Activated T-helper 1 cell treated with anti-CD3 and anti-CD28 coated beads, Interleukin-12 subunit alpha, Interleukin-12 subunit beta, Interleukin-2, Interleukin-4 antibody, amounts not matched to agents 30 ng/mL and 10 ng/mL and 1 ng/mL, durations not matched to agents 14 hours and 24 hours and 36 hours (primary cell): ENCODE results near the gene YES1. TPM values are rescaled to one million over a fixed set of nuclear protein-coding genes. Genes with fewer than 3 reads are reported as not detected.
A peak's percentile ranks its signal among the peaks of the same experiment; 100 is the strongest.
"Not testable (repeated sequence)": the region's sequence is repeated elsewhere in the genome, so short reads cannot be mapped to it uniquely, and the experiment has no call there.

ENCODE experiments used
- DNase-seq: peaks from one replicate; pipeline ENCODE4 v3.0.0; 2021; ENCODE audit warnings: low spot score
- H3K27ac Mint-ChIP-seq: one replicate; pipeline ENCODE4 v1.8.0; 2021; ENCODE audit warnings: mild to moderate bottlenecking, mixed read lengths
- H3K27me3 Mint-ChIP-seq: one replicate; pipeline ENCODE4 v1.8.0; 2022; ENCODE audit warnings: mild to moderate bottlenecking, moderate library complexity, mixed read lengths; ENCODE audit not compliant: insufficient read depth
- H3K36me3 Mint-ChIP-seq: one replicate; pipeline ENCODE4 v1.8.0; 2021; ENCODE audit warnings: low read depth, mixed read lengths
- H3K4me1 Mint-ChIP-seq: one replicate; pipeline ENCODE4 v1.8.0; 2021; ENCODE audit warnings: low read depth, mixed read lengths
- H3K4me3 Mint-ChIP-seq: one replicate; pipeline ENCODE4 v1.8.0; 2021; ENCODE audit warnings: mild to moderate bottlenecking, moderate library complexity, mixed read lengths
- H3K9me3 Mint-ChIP-seq: one replicate; pipeline ENCODE4 v1.8.0; 2021; ENCODE audit warnings: mixed read lengths
- intact Hi-C: fragments of 100-400 bp; cut with micrococcal nuclease; formaldehyde crosslinking; loops from one replicate; pipeline ENCODE4 v1.15.1; 2024
- total RNA-seq: library from RNA; stranded (reverse); gene quantifications from 2 replicates; pipeline ENCODE4 v1.2.3, GENCODE V29; 2022

YES1 gene
- total RNA-seq, 1 donor from 2014 or later = 18.5 TPM

DNA sequence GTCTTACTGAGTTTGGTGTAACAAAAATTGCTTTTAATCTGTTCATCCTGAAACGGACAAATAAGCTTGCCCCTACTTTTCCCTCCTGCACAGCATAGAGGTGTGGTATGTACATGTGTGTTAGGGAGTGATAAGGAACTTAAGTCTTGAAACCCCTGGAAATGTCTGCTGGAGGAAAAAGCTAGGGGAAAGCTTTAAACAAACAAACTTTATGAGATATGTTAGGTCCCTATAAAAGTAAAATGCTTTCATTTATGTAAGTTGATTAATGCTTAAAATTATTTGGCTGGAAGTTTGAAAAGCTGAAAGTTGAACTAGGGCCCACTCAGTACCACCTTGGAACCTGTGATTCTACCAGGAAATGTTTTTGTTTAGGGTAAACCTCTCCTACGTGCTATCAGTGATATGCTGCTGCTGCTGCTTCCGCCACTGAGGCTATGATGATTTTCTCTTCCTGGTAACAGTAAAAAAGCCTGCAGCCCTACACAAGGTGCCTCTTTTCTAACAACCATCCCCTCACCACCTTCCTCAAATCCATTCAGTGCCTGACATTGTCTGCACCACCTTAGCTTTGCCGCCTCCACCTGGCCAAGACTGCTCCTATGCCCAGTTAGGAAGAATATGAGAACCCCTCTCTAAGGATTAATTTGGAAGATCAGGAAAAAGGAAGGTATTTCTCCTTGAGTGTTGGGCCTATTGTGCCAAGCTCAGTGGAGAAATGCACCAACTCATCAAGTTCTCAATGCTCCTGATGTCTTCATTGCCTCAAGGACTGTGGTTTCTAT lies 2.5 kb upstream of the YES1 start:
- Mint-ChIP-seq H3K4me3 (peak overlapping the region; percentile 32), H3K9me3 (no peaks in the 10 kb centered on the region), H3K27ac (peak overlapping the region; percentile 64), H3K36me3 (peaks cover 3% of the 10 kb centered on the region), H3K4me1 (peaks cover 45% of the 10 kb centered on the region), H3K27me3 (no peaks in the 10 kb centered on the region)
- no peak for DNase-seq
- intact Hi-C loops = loop anchor here (5.0 kb wide), 3 partner anchors 217 to 1828 kb away; partner anchors contain the start of genes CLUL1, METTL4 and NDC80

DNA sequence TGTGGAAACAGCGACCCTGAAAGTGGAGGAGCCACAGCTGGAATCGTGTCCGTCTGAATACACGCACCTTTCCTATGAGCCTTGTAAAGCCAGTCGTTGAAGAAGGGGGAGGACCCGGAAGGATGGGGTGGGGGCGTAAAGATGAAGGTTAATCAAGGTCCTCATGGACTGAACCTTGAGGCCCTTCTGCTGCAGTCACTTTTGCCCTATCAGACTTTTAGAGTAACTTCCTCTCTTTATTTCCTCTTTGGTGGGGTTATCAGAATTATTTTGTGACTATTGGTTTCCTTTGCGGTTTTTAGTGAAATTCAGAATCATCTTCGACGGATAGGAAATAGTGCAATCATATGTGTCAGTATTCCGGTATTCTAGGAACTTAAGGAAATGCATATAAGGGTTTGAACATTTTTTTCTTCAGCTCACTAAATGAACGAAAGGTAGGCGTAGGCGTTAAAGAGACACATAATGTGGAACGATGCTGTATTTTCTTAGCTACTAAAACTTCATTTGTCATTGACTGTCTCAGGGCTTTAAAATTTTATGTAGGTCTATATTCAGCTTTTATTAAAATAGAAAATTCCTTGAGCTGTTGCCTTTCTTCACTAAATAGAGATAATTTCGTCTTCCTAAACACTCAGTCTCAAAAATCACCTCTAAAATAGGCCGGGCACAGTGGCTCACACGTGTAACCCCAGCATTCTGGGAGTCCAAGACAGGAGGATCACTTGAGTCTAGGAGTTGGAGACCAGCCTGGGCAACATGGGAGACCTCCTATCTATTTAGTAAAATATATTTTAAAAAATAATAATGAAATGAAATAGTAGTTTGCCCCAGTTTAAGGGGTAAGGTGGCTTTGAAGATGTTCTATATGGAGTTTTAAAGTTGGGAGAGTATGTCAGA lies 1.4 kb upstream of the YES1 start:
- Mint-ChIP-seq H3K27ac (peak overlapping the region; percentile 99), H3K9me3 (no peaks in the 10 kb centered on the region), H3K36me3 (peaks cover 6% of the 10 kb centered on the region), H3K4me3 (peak overlapping the region; percentile 90), H3K4me1 (peaks cover 56% of the 10 kb centered on the region), H3K27me3 (no peaks in the 10 kb centered on the region)
- DNase-seq = no peak
- intact Hi-C loops = loop anchor here (1.0 to 5.0 kb wide), 7 partner anchors 17 to 1829 kb away; partner anchors contain the start of genes CLUL1, ENOSF1, METTL4 and NDC80

DNA sequence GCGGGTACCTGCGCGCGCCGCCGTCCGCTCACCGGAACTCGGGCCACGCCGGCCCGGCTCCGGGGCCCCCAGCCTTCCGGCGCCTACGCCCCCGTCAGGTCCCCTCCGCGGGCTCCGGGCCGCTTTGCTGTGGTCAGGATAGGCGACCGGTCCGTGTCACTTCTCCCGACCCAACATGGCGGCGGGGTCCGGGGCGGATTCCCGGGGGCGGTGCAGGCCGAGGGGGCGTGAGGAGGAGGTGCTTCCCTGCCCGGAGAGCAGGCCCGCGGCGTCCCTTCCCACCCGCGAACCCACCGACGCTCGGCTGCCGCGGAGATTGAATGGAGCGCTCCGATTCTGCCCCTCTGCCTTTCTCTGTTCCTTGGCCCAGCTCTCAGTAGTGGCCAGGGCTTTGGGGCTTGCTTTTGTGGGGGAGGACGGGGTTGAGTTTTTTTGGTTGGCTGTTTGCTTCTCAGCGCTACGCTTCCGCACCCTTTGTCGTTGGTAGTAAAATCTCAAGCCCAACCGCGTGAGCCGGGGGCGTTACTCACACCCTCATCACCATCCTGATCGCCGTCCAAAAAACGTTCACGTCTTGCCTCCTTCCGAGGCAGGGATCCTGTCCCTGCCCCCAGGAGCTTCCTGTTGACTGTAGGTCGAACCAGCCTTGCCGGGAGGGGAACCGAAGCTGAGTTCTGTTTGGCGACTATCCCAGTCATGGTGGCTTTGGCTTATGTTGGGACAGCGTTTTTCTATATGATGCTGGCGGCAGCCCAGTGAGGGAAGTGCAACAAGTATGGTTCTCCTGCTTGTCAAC lies 532 bp upstream of the YES1 start:
- peak; percentile 81 for DNase-seq
- intact Hi-C loops = loop anchor here (1.0 to 5.0 kb wide), 8 partner anchors 18 to 1830 kb away; partner anchors contain the start of genes CLUL1, ENOSF1, METTL4 and NDC80
- peak overlapping the region; percentile 90 for H3K4me3 Mint-ChIP-seq
- peaks cover 8% of the 10 kb centered on the region for H3K36me3 Mint-ChIP-seq
- H3K9me3 Mint-ChIP-seq = no peaks in the 10 kb centered on the region
- H3K4me1 Mint-ChIP-seq = peaks cover 64% of the 10 kb centered on the region
- H3K27me3 Mint-ChIP-seq = no peaks in the 10 kb centered on the region
- H3K27ac Mint-ChIP-seq = peak overlapping the region; percentile 99

DNA sequence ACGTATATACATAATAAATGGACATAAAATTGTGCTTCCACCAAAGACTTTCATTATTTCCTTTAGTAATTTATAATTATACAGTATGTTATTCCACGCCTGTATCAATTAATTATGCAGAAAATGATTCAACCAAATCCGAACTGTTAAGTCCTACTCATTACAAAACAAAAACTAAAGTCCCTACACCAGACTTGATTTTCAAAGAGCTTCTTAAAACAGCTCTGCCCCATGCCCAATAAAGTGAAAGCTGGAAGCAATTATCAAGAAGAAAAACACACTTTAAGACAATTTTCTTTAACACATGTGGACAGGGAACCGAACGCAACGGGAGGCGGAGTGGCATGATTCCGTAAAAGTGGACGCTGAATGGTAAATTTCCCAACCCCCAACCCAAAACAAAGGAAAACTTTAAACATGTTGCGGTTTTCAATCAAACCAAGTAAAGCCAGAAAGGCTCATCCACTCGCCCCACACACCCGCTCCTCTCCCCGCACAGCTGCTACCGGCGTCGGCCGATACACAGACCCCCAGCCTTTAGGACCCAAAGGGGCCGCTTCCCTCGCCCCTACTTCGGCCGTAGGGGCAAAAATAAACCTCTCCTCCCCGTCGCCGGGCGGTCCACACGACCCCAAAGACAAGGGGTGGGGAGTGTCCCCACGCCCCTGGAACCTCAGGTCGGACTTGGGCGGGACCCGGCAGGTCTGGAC lies 705 bp downstream of the YES1 start:
- intact Hi-C loops = loop anchor here (1.0 to 5.0 kb wide), 4 partner anchors 129 to 1831 kb away; partner anchors contain the start of genes CLUL1, METTL4 and NDC80
- peak overlapping the region; percentile 97 for H3K27ac Mint-ChIP-seq
- H3K4me1 Mint-ChIP-seq = peaks cover 66% of the 10 kb centered on the region
- H3K9me3 Mint-ChIP-seq = no peaks in the 10 kb centered on the region
- peaks cover 8% of the 10 kb centered on the region for H3K36me3 Mint-ChIP-seq
- DNase-seq = no peak
- peak overlapping the region; percentile 98 for H3K4me3 Mint-ChIP-seq
- no peaks in the 10 kb centered on the region for H3K27me3 Mint-ChIP-seq

DNA sequence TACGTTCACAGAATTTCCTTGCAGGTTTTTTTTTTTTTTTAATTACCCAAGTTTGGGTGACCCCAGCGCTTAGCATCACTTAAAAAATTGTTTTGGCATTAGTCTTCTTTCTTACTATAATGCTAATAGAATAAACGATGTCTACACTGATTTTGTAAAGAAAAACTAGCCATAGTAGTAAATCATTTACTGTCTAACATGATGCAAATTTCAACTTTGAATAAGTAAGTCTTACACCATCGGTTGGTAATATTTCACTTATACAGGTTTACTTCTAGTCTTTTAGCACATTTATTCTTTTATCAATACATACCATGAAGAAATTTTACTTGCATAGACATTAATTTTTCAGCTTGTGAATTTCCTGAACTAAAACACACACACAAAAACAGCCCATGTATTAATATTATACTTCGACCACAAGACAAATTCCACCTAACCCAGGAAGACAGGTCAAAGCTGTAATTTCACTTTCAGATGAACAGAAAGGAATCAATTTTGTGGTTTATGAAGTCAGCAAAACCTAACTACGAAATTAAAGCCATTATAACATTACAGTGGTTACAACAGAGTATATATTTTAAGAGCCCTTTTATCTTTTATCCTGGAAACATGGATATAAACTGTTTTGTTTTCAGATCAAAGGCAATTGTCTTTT lies 1.9 kb downstream of the YES1 start:
- intact Hi-C loops = loop anchor here (5.0 kb wide), 3 partner anchors 213 to 1832 kb away; partner anchors contain the start of genes CLUL1, METTL4 and NDC80
- Mint-ChIP-seq H3K27me3 (no peaks in the 10 kb centered on the region), H3K4me1 (peaks cover 73% of the 10 kb centered on the region), H3K9me3 (no peaks in the 10 kb centered on the region), H3K4me3 (peak overlapping the region; percentile 98), H3K27ac (peak overlapping the region; percentile 62), H3K36me3 (peaks cover 8% of the 10 kb centered on the region)
- DNase-seq = no peak

DNA sequence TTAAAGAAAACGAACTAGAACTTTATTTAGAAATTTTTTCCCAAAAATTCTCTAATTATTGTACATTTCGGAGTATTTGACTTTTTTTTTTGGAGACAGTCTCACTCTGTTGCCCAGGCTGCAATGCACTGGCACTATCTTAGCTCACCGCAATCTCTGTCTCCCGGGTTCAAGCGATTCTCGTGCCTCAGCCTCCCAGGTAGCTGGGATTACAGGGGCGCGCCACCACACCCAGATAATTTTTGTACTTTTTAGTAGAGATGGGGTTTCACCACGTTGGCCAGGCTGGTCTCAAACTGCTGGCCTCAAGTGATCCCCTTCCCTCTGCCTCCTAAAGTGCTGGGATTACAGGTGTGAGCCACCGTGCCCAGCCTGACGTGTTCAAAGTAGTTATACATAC lies 2.8 kb downstream of the YES1 start:
- intact Hi-C loops, H3K27ac Mint-ChIP-seq, DNase-seq, H3K9me3 Mint-ChIP-seq, H3K27me3 Mint-ChIP-seq, H3K36me3 Mint-ChIP-seq: not testable (repeated sequence)
- Mint-ChIP-seq H3K4me3 (peak overlapping the region; percentile 98), H3K4me1 (peaks cover 70% of the 10 kb centered on the region)

DNA sequence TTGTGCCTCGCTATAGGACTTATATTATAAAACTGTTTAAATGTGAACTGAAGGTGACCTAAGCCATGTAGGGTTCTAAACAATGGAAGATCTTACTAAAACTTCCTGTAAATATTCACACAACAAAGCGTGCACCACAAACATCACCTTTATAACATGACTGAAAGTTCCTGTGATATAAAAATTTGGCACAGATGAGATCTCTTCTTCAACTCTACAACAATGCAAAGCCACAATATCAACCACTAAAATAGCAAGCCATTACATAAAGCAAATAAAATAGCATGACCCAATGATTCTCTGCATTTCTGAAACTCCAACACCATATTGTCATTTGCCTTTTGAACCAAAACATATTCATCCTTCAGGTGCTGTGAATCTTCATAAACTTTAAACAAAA lies 3.5 kb downstream of the YES1 start:
- peak overlapping the region; percentile 59 for H3K27ac Mint-ChIP-seq
- H3K36me3 Mint-ChIP-seq = peaks cover 8% of the 10 kb centered on the region
- intact Hi-C loops = no loop called here
- no peaks in the 10 kb centered on the region for H3K27me3 Mint-ChIP-seq
- DNase-seq = no peak
- H3K4me1 Mint-ChIP-seq = peaks cover 69% of the 10 kb centered on the region
- H3K9me3 Mint-ChIP-seq = no peaks in the 10 kb centered on the region
- H3K4me3 Mint-ChIP-seq = peak overlapping the region; percentile 37

DNA sequence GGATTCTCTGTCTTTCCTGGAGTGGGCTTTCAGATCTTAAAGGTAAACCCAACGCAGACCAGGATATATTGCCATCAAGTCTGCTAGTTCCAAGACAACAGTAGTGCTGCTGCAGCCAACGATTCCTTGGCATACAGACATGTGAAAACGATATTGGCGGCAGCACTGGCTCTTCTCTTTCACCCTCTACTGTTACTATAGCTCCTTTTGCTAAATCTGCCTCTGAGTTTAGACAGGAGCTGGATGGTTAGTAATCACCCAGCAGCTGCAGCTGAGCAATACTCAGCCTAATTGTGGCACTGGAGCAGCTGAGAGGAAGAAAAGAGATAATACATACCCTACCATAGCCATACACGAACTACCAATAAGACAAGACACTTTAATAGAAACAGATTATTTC lies 4.0 kb downstream of the YES1 start:
- no peak for DNase-seq
- Mint-ChIP-seq H3K9me3 (no peaks in the 10 kb centered on the region), H3K27me3 (no peaks in the 10 kb centered on the region), H3K4me3 (peak overlapping the region; percentile 37), H3K36me3 (peaks cover 8% of the 10 kb centered on the region), H3K4me1 (peaks cover 69% of the 10 kb centered on the region), H3K27ac (no peak overlapping the region)
- intact Hi-C loops = no loop called here

DNA sequence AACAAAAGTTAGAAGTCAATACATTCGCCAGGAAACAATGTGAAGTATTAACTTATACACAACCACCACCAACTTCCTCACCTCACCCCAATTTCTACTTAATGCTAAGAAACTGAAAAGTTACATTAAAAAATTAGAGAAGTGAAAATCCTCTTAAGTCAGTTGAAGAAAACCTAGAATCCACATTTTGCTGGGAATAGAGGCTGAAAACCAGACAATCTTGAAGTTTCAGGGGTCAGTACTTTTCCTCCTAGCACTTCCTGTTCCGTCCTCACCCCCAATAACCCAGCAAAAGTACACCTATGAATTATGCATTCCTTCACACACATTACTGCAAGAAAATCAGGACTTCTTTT lies 6.3 kb downstream of the YES1 start:
- peak overlapping the region; percentile 57 for H3K27ac Mint-ChIP-seq

DNA sequence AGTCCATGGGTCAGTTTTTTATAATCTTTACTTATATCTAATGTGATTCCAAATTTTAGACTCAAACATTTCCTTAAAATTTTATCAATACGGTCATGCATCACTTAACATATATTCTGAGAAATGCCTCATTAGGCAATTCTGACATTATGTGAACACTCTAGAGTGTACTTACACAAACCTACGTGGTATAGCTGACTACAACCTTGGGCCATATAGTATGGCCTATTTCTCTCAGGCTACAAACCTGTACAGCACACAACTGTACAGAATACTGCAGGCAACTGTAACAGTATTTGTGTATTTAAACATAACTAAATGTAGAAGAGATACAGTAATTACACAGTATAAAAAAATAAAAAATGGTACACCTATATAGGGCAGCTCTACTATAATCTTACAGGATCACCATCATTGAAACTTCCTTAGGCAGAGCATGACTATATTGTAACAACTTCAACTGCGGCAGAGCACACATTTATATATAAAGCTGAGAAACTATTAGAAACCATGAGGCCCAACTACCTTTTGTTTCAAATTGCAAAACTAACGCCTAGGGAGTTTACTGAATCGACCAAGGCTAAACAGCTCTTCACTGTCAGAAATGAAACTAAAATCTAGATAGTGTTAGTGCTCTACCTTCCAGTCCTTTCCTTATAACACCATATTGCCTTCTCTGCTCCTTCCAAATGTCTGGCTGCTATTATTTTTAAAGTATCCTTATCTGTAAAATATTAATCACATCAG lies 6.9 kb downstream of the YES1 start:
- H3K27ac Mint-ChIP-seq = peak overlapping the region; percentile 57
- no peaks in the 10 kb centered on the region for H3K27me3 Mint-ChIP-seq
- no peaks in the 10 kb centered on the region for H3K9me3 Mint-ChIP-seq
- intact Hi-C loops = no loop called here
- peaks cover 12% of the 10 kb centered on the region for H3K36me3 Mint-ChIP-seq
- DNase-seq = no peak
- peaks cover 69% of the 10 kb centered on the region for H3K4me1 Mint-ChIP-seq
- H3K4me3 Mint-ChIP-seq = peak overlapping the region; percentile 63

More for the DNA sequence above, 6.3 kb downstream of the YES1 start:
- Mint-ChIP-seq H3K9me3 (no peaks in the 10 kb centered on the region), H3K4me1 (peaks cover 72% of the 10 kb centered on the region), H3K27me3 (no peaks in the 10 kb centered on the region), H3K4me3 (peak overlapping the region; percentile 63), H3K36me3 (peaks cover 8% of the 10 kb centered on the region)
- no peak for DNase-seq
- intact Hi-C loops = no loop called here

DNA sequence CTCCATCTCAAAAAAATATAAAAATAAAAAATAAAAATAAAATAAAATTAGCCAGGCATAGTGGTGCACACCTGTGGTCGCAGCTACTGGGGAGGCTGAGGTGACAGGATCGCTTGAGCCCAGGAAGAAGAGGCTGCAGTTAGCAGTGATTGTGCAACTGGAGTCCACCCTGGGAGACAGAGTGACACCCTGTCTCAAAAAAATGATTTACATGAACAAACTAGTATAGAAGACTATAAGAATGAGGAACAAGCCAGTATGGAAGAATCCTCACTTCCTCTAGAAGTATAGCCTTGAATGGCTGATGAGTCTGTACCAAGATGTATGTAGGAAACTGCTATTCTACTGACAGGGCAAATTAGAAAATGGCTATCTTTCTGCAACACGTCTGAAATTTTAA lies 10.9 kb downstream of the YES1 start:
- DNase-seq = no peak
- H3K27me3 Mint-ChIP-seq = no peaks in the 10 kb centered on the region
- H3K27ac Mint-ChIP-seq = no peak overlapping the region
- H3K4me1 Mint-ChIP-seq = peaks cover 60% of the 10 kb centered on the region
- intact Hi-C loops = no loop called here
- peaks cover 7% of the 10 kb centered on the region for H3K36me3 Mint-ChIP-seq
- no peak overlapping the region for H3K4me3 Mint-ChIP-seq
- H3K9me3 Mint-ChIP-seq = no peaks in the 10 kb centered on the region
